ENCODE data around the gene HELT. TPM values are rescaled to one million over a fixed set of nuclear protein-coding genes. Genes with fewer than 3 reads are reported as not detected.

Gene HELT
- total RNA-seq, 1 donor from 2014 or later: not detected

GRCh38 chr4:184979461-184980124 is 38.7 kb upstream of the HELT start:
- Histone ChIP-seq H3K4me1 (no peaks in the 10 kb centered on the region), H4K20me1 (ENCODE audit: low read depth) (no peaks in the 10 kb centered on the region), H3K4me2 (no peak overlapping the region), H3K36me3 (no peaks in the 10 kb centered on the region), H3K27ac (no peak overlapping the region), H2AFZ (replicated peaks) (no peak overlapping the region), H3K9ac (no peak overlapping the region), H3K9me3 (ENCODE audit: low read depth) (no peaks in the 10 kb centered on the region), H3K79me2 (ENCODE audit: low read depth) (no peaks in the 10 kb centered on the region), H3K4me3 (no peak overlapping the region), H3K27me3 (no peaks in the 10 kb centered on the region), H3F3A (ENCODE audit: low read depth) (no peaks in the 10 kb centered on the region)
- Mint-ChIP-seq H3K4me3 (no peak overlapping the region), H3K9me3 (no peaks in the 10 kb centered on the region), H3K27me3 (ENCODE audit: insufficient read depth, low read depth) (peaks cover 3% of the 10 kb centered on the region), H3K4me1 (no peaks in the 10 kb centered on the region), H3K36me3 (no peaks in the 10 kb centered on the region), H3K27ac (no peak overlapping the region)
- no peak for TF ChIP-seq EZH2 (IDR thresholded peaks at IDR 0.05)
- no peak for TF ChIP-seq CTCF (IDR thresholded peaks at IDR 0.05)
- no peak for TF ChIP-seq EZH2phosphoT487 (IDR thresholded peaks at IDR 0.05)
- no peak for DNase-seq (ENCODE audit: low spot score)

- Mint-ChIP-seq H3K27ac (no peak overlapping the region), H3K36me3 (no peaks in the 10 kb centered on the region), H3K27me3 (ENCODE audit: insufficient read depth, low read depth) (peaks cover 3% of the 10 kb centered on the region), H3K9me3 (no peaks in the 10 kb centered on the region), H3K4me1 (no peaks in the 10 kb centered on the region), H3K4me3 (no peak overlapping the region)
- no peaks in the 10 kb centered on the region for H3K79me2 ChIP-seq (ENCODE audit: low read depth)
- H3K9me3 ChIP-seq (ENCODE audit: low read depth): no peaks in the 10 kb centered on the region
- no peak overlapping the region for H3K9ac ChIP-seq
- DNase-seq (ENCODE audit: low spot score): no peak
- H2AFZ ChIP-seq (replicated peaks): no peak overlapping the region
- no peak overlapping the region for H3K27ac ChIP-seq
- H3K4me1 ChIP-seq: no peaks in the 10 kb centered on the region
- no peaks in the 10 kb centered on the region for H3K27me3 ChIP-seq
- no peak overlapping the region for H3K4me2 ChIP-seq
- TF ChIP-seq CTCF (IDR thresholded peaks at IDR 0.05) (no peak), EZH2 (IDR thresholded peaks at IDR 0.05) (no peak), EZH2phosphoT487 (IDR thresholded peaks at IDR 0.05) (no peak)
- no peaks in the 10 kb centered on the region for H4K20me1 ChIP-seq (ENCODE audit: low read depth)
- H3F3A ChIP-seq (ENCODE audit: low read depth): no peaks in the 10 kb centered on the region
- H3K4me3 ChIP-seq: no peak overlapping the region
- H3K36me3 ChIP-seq: no peaks in the 10 kb centered on the region
Measured at GRCh38 chr4:184980261-184980660, 38.0 kb upstream of the HELT start.

GRCh38 chr4:184983672-184984356 is 34.5 kb upstream of the HELT start:
- H3K36me3 ChIP-seq: no peaks in the 10 kb centered on the region
- Mint-ChIP-seq H3K27me3 (ENCODE audit: insufficient read depth, low read depth) (peaks cover under 1% of the 10 kb centered on the region), H3K4me1 (no peaks in the 10 kb centered on the region), H3K4me3 (no peak overlapping the region), H3K9me3 (no peaks in the 10 kb centered on the region), H3K27ac (no peak overlapping the region), H3K36me3 (no peaks in the 10 kb centered on the region)
- H3K4me1 ChIP-seq: no peaks in the 10 kb centered on the region
- no peak overlapping the region for H3K27ac ChIP-seq
- H3K9ac ChIP-seq: no peak overlapping the region
- H3K79me2 ChIP-seq (ENCODE audit: low read depth): no peaks in the 10 kb centered on the region
- H3K27me3 ChIP-seq: no peaks in the 10 kb centered on the region
- H2AFZ ChIP-seq (replicated peaks): peak overlapping the region; percentile 15
- H3K4me2 ChIP-seq: no peak overlapping the region
- H4K20me1 ChIP-seq (ENCODE audit: low read depth): no peaks in the 10 kb centered on the region
- no peaks in the 10 kb centered on the region for H3F3A ChIP-seq (ENCODE audit: low read depth)
- DNase-seq (ENCODE audit: low spot score): peak; percentile 73
- H3K9me3 ChIP-seq (ENCODE audit: low read depth): no peaks in the 10 kb centered on the region
- TF ChIP-seq EZH2phosphoT487 (IDR thresholded peaks at IDR 0.05): no peak
- TF ChIP-seq EZH2 (IDR thresholded peaks at IDR 0.05): no peak
- TF ChIP-seq CTCF (IDR thresholded peaks at IDR 0.05): peak; percentile 47
- H3K4me3 ChIP-seq: no peak overlapping the region

Measured in neural progenitor cell (in vitro differentiated cells).